Measurements from ENCODE around the gene CPLX1. TPM values are rescaled to one million over a fixed set of nuclear protein-coding genes. Genes with fewer than 3 reads are reported as not detected.
"Not testable (repeated sequence)": the region's sequence is repeated elsewhere in the genome, so short reads cannot be mapped to it uniquely, and the experiment has no call there.

Gene CPLX1
- total and polyA plus RNA-seq, 9 donors, result 0.47 to 10.2 (median 2.3) TPM

- Histone ChIP-seq H3K9me3 (no peaks in the 10 kb centered on the region), H3K4me3 (no peak overlapping the region), H3K27ac (no peak overlapping the region), H3K36me3 (no peaks in the 10 kb centered on the region), H3K4me1 (ENCODE audit: insufficient read depth) (no peaks in the 10 kb centered on the region), H3K27me3 (no peaks in the 10 kb centered on the region)
- no peak for DNase-seq
- TF ChIP-seq CTCF (IDR thresholded peaks at IDR 0.05), result no peak
- TF ChIP-seq EP300 (IDR thresholded peaks at IDR 0.05), result no peak
- TF ChIP-seq POLR2A (IDR thresholded peaks at IDR 0.05), result no peak
- intact Hi-C loops (cut with DNase I), result no loop called here
- WGBS, 3 donors, result 51 to 54% (median 54%) methylated on average over 10 of the region's 10 CpGs
Measured at GRCh38 chr4:813900-814299, 12.0 kb downstream of the CPLX1 start.

GRCh38 chr4:808860-809570, 16.9 kb downstream of the CPLX1 start:
- Histone ChIP-seq H3K36me3 (no peaks in the 10 kb centered on the region), H3K27ac (no peak overlapping the region), H3K4me1 (ENCODE audit: insufficient read depth) (no peaks in the 10 kb centered on the region), H3K27me3 (no peaks in the 10 kb centered on the region), H3K9me3 (peaks cover 0 to 5% of the 10 kb centered on the region in 2 donors), H3K4me3 (no peak overlapping the region)
- intact Hi-C loops (cut with DNase I), result no loop called here
- no peak for DNase-seq
- no peak for TF ChIP-seq CTCF (IDR thresholded peaks at IDR 0.05)
- no peak for TF ChIP-seq EP300 (IDR thresholded peaks at IDR 0.05)
- TF ChIP-seq POLR2A (IDR thresholded peaks at IDR 0.05), result no peak
- 36 to 48% (median 38%) methylated on average over 30 of the region's 30 CpGs for whole genome bisulfite sequencing, 3 donors

- TF ChIP-seq CTCF (IDR thresholded peaks at IDR 0.05) (no peak), EP300 (IDR thresholded peaks at IDR 0.05) (no peak)
- intact Hi-C loops (cut with DNase I), result no loop called here
- Histone ChIP-seq H3K27ac (no peak overlapping the region), H3K36me3 (no peaks in the 10 kb centered on the region), H3K9me3 (peaks cover 0 to 5% of the 10 kb centered on the region in 2 donors), H3K4me3 (no peak overlapping the region), H3K4me1 (ENCODE audit: insufficient read depth) (no peaks in the 10 kb centered on the region), H3K27me3 (no peaks in the 10 kb centered on the region)
- WGBS, 3 donors, result 75 to 85% (median 79%) methylated on average over 5 of the region's 5 CpGs
- no peak for DNase-seq
Measured at GRCh38 chr4:807792-808191, 18.1 kb downstream of the CPLX1 start.

GRCh38 chr4:806979-807378, 18.9 kb downstream of the CPLX1 start:
- H3K27me3 ChIP-seq; H3K4me1 ChIP-seq (ENCODE audit: insufficient read depth); H3K27ac ChIP-seq; intact Hi-C loops (cut with DNase I); H3K4me3 ChIP-seq; H3K36me3 ChIP-seq; H3K9me3 ChIP-seq; DNase-seq: not testable (repeated sequence)
- 82 to 92% (median 89%) methylated on average over 4 of the region's 4 CpGs for WGBS, 3 donors

GRCh38 chr4:804804-805203, 21.1 kb downstream of the CPLX1 start:
- TF ChIP-seq EP300 (IDR thresholded peaks at IDR 0.05) (no peak), POLR2A (IDR thresholded peaks at IDR 0.05) (no peak), CTCF (IDR thresholded peaks at IDR 0.05) (no peak)
- H3K9me3 ChIP-seq, result peaks cover 0 to 10% of the 10 kb centered on the region in 2 donors
- H3K27ac ChIP-seq, result no peak overlapping the region
- no peaks in the 10 kb centered on the region for H3K36me3 ChIP-seq
- no peaks in the 10 kb centered on the region for H3K4me1 ChIP-seq (ENCODE audit: insufficient read depth)
- 72 to 85% (median 79%) methylated on average over 44 of the region's 44 CpGs for WGBS, 3 donors
- H3K27me3 ChIP-seq, result no peaks in the 10 kb centered on the region
- DNase-seq, result no peak
- intact Hi-C loops (cut with DNase I), result no loop called here
- H3K4me3 ChIP-seq, result no peak overlapping the region

All from ovary (tissue), 9 donors.